ENCODE data around the gene LYZL2. TPM values are rescaled to one million over a fixed set of nuclear protein-coding genes. Genes with fewer than 3 reads are reported as not detected.
"Not testable (repeated sequence)": the region's sequence is repeated elsewhere in the genome, so short reads cannot be mapped to it uniquely, and the experiment has no call there.

The LYZL2 gene
- total RNA-seq, result not detected

GRCh38 chr10:30629653-30630052, at the start of gene LYZL2:
Gene LYZL2, minus strand, starts transcription at chr10:30629753. Its CDS starts 2,838 bp downstream, at chr10:30626915.
- DNase-seq, result no peak

GRCh38 chr10:30677616-30678015, 48.1 kb upstream of the LYZL2 start:
- DNase-seq, result not testable (repeated sequence)

- DNase-seq, result not testable (repeated sequence)
Observed at GRCh38 chr10:30677146-30677545, 47.6 kb upstream of the LYZL2 start.

- DNase-seq, result no peak
Observed at GRCh38 chr10:30675791-30676718, 46.5 kb upstream of the LYZL2 start.

GRCh38 chr10:30674796-30675195, 45.2 kb upstream of the LYZL2 start:
- no peak for DNase-seq

- not testable (repeated sequence) for DNase-seq
Observed at GRCh38 chr10:30673262-30673661, 43.7 kb upstream of the LYZL2 start.

GRCh38 chr10:30672338-30672737, 42.8 kb upstream of the LYZL2 start:
- not testable (repeated sequence) for DNase-seq

- no peak for DNase-seq
Observed at GRCh38 chr10:30671026-30671616, 41.6 kb upstream of the LYZL2 start.

GRCh38 chr10:30667982-30668381, 38.4 kb upstream of the LYZL2 start:
- not testable (repeated sequence) for DNase-seq

- DNase-seq, result not testable (repeated sequence)
Observed at GRCh38 chr10:30663403-30663802, 33.9 kb upstream of the LYZL2 start.

- DNase-seq, result no peak
Observed at GRCh38 chr10:30662814-30663213, 33.3 kb upstream of the LYZL2 start.

GRCh38 chr10:30660314-30660713, 30.8 kb upstream of the LYZL2 start:
- DNase-seq, result not testable (repeated sequence)

GRCh38 chr10:30656233-30656632, 26.7 kb upstream of the LYZL2 start:
- no peak for DNase-seq

GRCh38 chr10:30655001-30655400, 25.4 kb upstream of the LYZL2 start:
- not testable (repeated sequence) for DNase-seq

GRCh38 chr10:30651470-30652397, 22.2 kb upstream of the LYZL2 start:
- DNase-seq, result not testable (repeated sequence)

GRCh38 chr10:30647089-30647488, 17.5 kb upstream of the LYZL2 start:
- DNase-seq, result no peak

- no peak for DNase-seq
Observed at GRCh38 chr10:30645340-30645827, 15.8 kb upstream of the LYZL2 start.

- not testable (repeated sequence) for DNase-seq
Observed at GRCh38 chr10:30644408-30644861, 14.9 kb upstream of the LYZL2 start.

GRCh38 chr10:30643557-30644199, 14.1 kb upstream of the LYZL2 start:
- not testable (repeated sequence) for DNase-seq

GRCh38 chr10:30642856-30643255, 13.3 kb upstream of the LYZL2 start:
- DNase-seq, result not testable (repeated sequence)

Measured in occipital lobe (tissue), 2 donors.